Activated naive CD8-positive, alpha-beta T cell treated with anti-CD3 and anti-CD28 coated beads, Interleukin-2, amount 50 U/mL, for 24 hours (primary cell): ENCODE data around the gene ITK.

Experiments
- ATAC-seq: fragments of 150-1000 bp; cut with Tn5 transposase; one replicate; pipeline ENCODE4 v1.10.0; 2021
- DNase-seq: peaks from one replicate; pipeline ENCODE4 v3.0.0; 2021
- H3K27ac Mint-ChIP-seq: one replicate; pipeline ENCODE4 v1.8.0; 2021; ENCODE audit warnings: mild to moderate bottlenecking, mixed read lengths
- H3K27me3 Mint-ChIP-seq: one replicate; pipeline ENCODE4 v1.8.0; 2021; ENCODE audit warnings: mixed read lengths
- H3K36me3 Mint-ChIP-seq: one replicate; pipeline ENCODE4 v1.8.0; 2021; ENCODE audit warnings: low read depth, mixed read lengths
- H3K4me1 Mint-ChIP-seq: one replicate; pipeline ENCODE4 v1.8.0; 2021; ENCODE audit warnings: mixed read lengths
- H3K4me3 Mint-ChIP-seq: one replicate; pipeline ENCODE4 v1.8.0; 2021; ENCODE audit warnings: mild to moderate bottlenecking, moderate library complexity, mixed read lengths
- H3K9me3 Mint-ChIP-seq: one replicate; pipeline ENCODE4 v1.8.0; 2021; ENCODE audit warnings: mixed read lengths

ITK gene

GRCh38 chr5:157213527-157214243 is 33.0 kb downstream of the ITK start:
- Mint-ChIP-seq H3K27me3 (no peaks in the 10 kb centered on the region), H3K27ac (peak overlapping the region; percentile 99), H3K9me3 (peaks cover 6% of the 10 kb centered on the region), H3K4me3 (peak overlapping the region; percentile 65), H3K4me1 (peaks cover 98% of the 10 kb centered on the region), H3K36me3 (peaks cover 93% of the 10 kb centered on the region)
- peak; percentile 8 for DNase-seq
- peak; percentile 58 for ATAC-seq

- Mint-ChIP-seq H3K4me3 (peak overlapping the region; percentile 65), H3K27ac (peak overlapping the region; percentile 99), H3K9me3 (peaks cover 6% of the 10 kb centered on the region), H3K27me3 (no peaks in the 10 kb centered on the region), H3K4me1 (peaks cover 98% of the 10 kb centered on the region), H3K36me3 (peaks cover 93% of the 10 kb centered on the region)
- ATAC-seq, result no peak
- DNase-seq, result no peak
Measured at GRCh38 chr5:157214415-157214814, 33.8 kb downstream of the ITK start.

- H3K27ac Mint-ChIP-seq, result peak overlapping the region; percentile 99
- H3K4me1 Mint-ChIP-seq, result peaks cover 98% of the 10 kb centered on the region
- no peak for DNase-seq
- peaks cover 6% of the 10 kb centered on the region for H3K9me3 Mint-ChIP-seq
- no peak for ATAC-seq
- peak overlapping the region; percentile 65 for H3K4me3 Mint-ChIP-seq
- no peaks in the 10 kb centered on the region for H3K27me3 Mint-ChIP-seq
- peaks cover 94% of the 10 kb centered on the region for H3K36me3 Mint-ChIP-seq
Measured at GRCh38 chr5:157214861-157215513, 34.3 kb downstream of the ITK start.

- Mint-ChIP-seq H3K27me3 (no peaks in the 10 kb centered on the region), H3K4me1 (peaks cover 100% of the 10 kb centered on the region), H3K4me3 (peak overlapping the region; percentile 65), H3K9me3 (peaks cover 6% of the 10 kb centered on the region), H3K27ac (peak overlapping the region; percentile 99), H3K36me3 (peaks cover 96% of the 10 kb centered on the region)
- ATAC-seq (peak; percentile 33), DNase-seq (no peak)
Measured at GRCh38 chr5:157215514-157216167, 35.0 kb downstream of the ITK start.

- peak overlapping the region; percentile 99 for H3K27ac Mint-ChIP-seq
- peaks cover 99% of the 10 kb centered on the region for H3K4me1 Mint-ChIP-seq
- peaks cover 6% of the 10 kb centered on the region for H3K9me3 Mint-ChIP-seq
- H3K27me3 Mint-ChIP-seq, result no peaks in the 10 kb centered on the region
- H3K4me3 Mint-ChIP-seq, result peak overlapping the region; percentile 72
- no peak for DNase-seq
- ATAC-seq, result peak; percentile 2
- peaks cover 93% of the 10 kb centered on the region for H3K36me3 Mint-ChIP-seq
Measured at GRCh38 chr5:157216391-157217142, 35.9 kb downstream of the ITK start.

GRCh38 chr5:157217289-157218024 is 36.8 kb downstream of the ITK start:
- ATAC-seq (no peak), DNase-seq (no peak)
- Mint-ChIP-seq H3K9me3 (peaks cover under 1% of the 10 kb centered on the region), H3K36me3 (peaks cover 93% of the 10 kb centered on the region), H3K4me3 (peak overlapping the region; percentile 72), H3K27ac (peak overlapping the region; percentile 99), H3K4me1 (peaks cover 99% of the 10 kb centered on the region), H3K27me3 (no peaks in the 10 kb centered on the region)

GRCh38 chr5:157219491-157220271 is 39.0 kb downstream of the ITK start:
- peak; percentile 47 for ATAC-seq

GRCh38 chr5:157221959-157222358 is 41.3 kb downstream of the ITK start:
- Mint-ChIP-seq H3K27me3 (peaks cover 2% of the 10 kb centered on the region), H3K4me3 (peak overlapping the region; percentile 84), H3K4me1 (peaks cover 96% of the 10 kb centered on the region), H3K36me3 (peaks cover 91% of the 10 kb centered on the region), H3K9me3 (no peaks in the 10 kb centered on the region), H3K27ac (peak overlapping the region; percentile 99)
- DNase-seq, result no peak
- ATAC-seq, result no peak

More at GRCh38 chr5:157219491-157220271, 39.0 kb downstream of the ITK start:
- H3K4me3 Mint-ChIP-seq, result peak overlapping the region; percentile 65
- no peaks in the 10 kb centered on the region for H3K9me3 Mint-ChIP-seq
- H3K36me3 Mint-ChIP-seq, result peaks cover 91% of the 10 kb centered on the region
- no peak for DNase-seq
- peaks cover 96% of the 10 kb centered on the region for H3K4me1 Mint-ChIP-seq
- H3K27ac Mint-ChIP-seq, result peak overlapping the region; percentile 99
- H3K27me3 Mint-ChIP-seq, result peaks cover 2% of the 10 kb centered on the region

- Mint-ChIP-seq H3K27ac (peak overlapping the region; percentile 99), H3K4me3 (peak overlapping the region; percentile 84), H3K9me3 (no peaks in the 10 kb centered on the region), H3K4me1 (peaks cover 96% of the 10 kb centered on the region), H3K36me3 (peaks cover 91% of the 10 kb centered on the region), H3K27me3 (peaks cover 2% of the 10 kb centered on the region)
- peak; percentile 63 for ATAC-seq
- DNase-seq, result peak; percentile 60
Measured at GRCh38 chr5:157222506-157223230, 42.0 kb downstream of the ITK start.

- Mint-ChIP-seq H3K27ac (peak overlapping the region; percentile 99), H3K9me3 (no peaks in the 10 kb centered on the region), H3K4me3 (peak overlapping the region; percentile 84), H3K27me3 (peaks cover 2% of the 10 kb centered on the region), H3K36me3 (peaks cover 87% of the 10 kb centered on the region), H3K4me1 (peaks cover 90% of the 10 kb centered on the region)
- ATAC-seq, result peak; percentile 57
- DNase-seq, result no peak
Measured at GRCh38 chr5:157225469-157226422, 45.1 kb downstream of the ITK start.

GRCh38 chr5:157230610-157231009 is 50.0 kb downstream of the ITK start:
- H3K9me3 Mint-ChIP-seq, result no peaks in the 10 kb centered on the region
- H3K4me3 Mint-ChIP-seq, result no peak overlapping the region
- ATAC-seq (no peak), DNase-seq (no peak)
- peaks cover 88% of the 10 kb centered on the region for H3K4me1 Mint-ChIP-seq
- peaks cover 89% of the 10 kb centered on the region for H3K36me3 Mint-ChIP-seq
- no peaks in the 10 kb centered on the region for H3K27me3 Mint-ChIP-seq
- H3K27ac Mint-ChIP-seq, result peak overlapping the region; percentile 76

GRCh38 chr5:157232706-157233105 is 52.1 kb downstream of the ITK start:
- Mint-ChIP-seq H3K9me3 (no peaks in the 10 kb centered on the region), H3K4me3 (no peak overlapping the region), H3K4me1 (peaks cover 84% of the 10 kb centered on the region), H3K36me3 (peaks cover 88% of the 10 kb centered on the region), H3K27ac (peak overlapping the region; percentile 85), H3K27me3 (no peaks in the 10 kb centered on the region)
- ATAC-seq, result no peak
- no peak for DNase-seq
